K562 (cell line): Measurements from ENCODE around the gene TMC4. TPM values are rescaled to one million over a fixed set of nuclear protein-coding genes. Genes with fewer than 3 reads are reported as not detected.

ENCODE experiments used
- ETS1 ChIP-seq: conservative IDR thresholded peaks from 2 replicates; pipeline ENCODE4 v1.6.1; 2011; ENCODE audit warnings: low read depth, mild to moderate bottlenecking, low read length; ENCODE audit not compliant: control insufficient read depth
- HES1 ChIP-seq: fragments of 450-650 bp; IDR thresholded peaks from 2 replicates; pipeline ENCODE4 v1.6.1; 2016; ENCODE audit warnings: low read depth, mild to moderate bottlenecking, moderate library complexity
- MAFF ChIP-seq: IDR thresholded peaks from 2 replicates; pipeline ENCODE4 v1.6.1; 2012; ENCODE audit warnings: low read length, improper control_type of control experiment
- NFXL1 ChIP-seq: fragments of 450-650 bp; formaldehyde crosslinking; IDR thresholded peaks from 2 replicates; pipeline ENCODE4 v1.4.0; 2021; ENCODE audit warnings: mild to moderate bottlenecking
- SPI1 ChIP-seq: IDR thresholded peaks from 2 replicates; pipeline ENCODE4 v1.6.1; 2011; ENCODE audit warnings: low read depth, low read length, control low read depth, borderline replicate concordance
- ZBTB5 ChIP-seq: fragments of 450-650 bp; IDR thresholded peaks from 2 replicates; pipeline ENCODE4 v1.6.1; 2017; ENCODE audit warnings: antibody characterized with exemption
- polyA plus RNA-seq, 8 experiments: library from polyadenylated mRNA; depleted of rRNA in 4 of 8; stranded (reverse) in 5 of 8; unstranded in 3 of 8; fragments of >200 nt; fragmentation: Nextera tagmentation in 2 of 8; fragmentation: Illumina TruSeq in 1 of 8; extraction: Ambion mirVana in 2 of 8; extraction: Trizol in 1 of 8; gene quantifications; 2 replicates each; pipeline versions ENCODE4 v1.2.1 to v1.2.3, GENCODE V29; 2011 to 2014; ENCODE audit warnings: inconsistent platforms in 1 of 8, missing spikeins in 1 of 8
- total RNA-seq, 7 experiments: library from RNA; depleted of rRNA in 6 of 7; stranded (reverse); fragments of >200 nt in 6 of 7; fragmentation: Illumina TruSeq in 2 of 7; extraction: Trizol in 2 of 7; gene quantifications; 2 replicates each; pipeline versions ENCODE4 v1.2.1 to v1.2.3, GENCODE V29; 2011 to 2021; ENCODE audit warnings: low replicate concordance in 1 of 7

The TMC4 gene
- total and polyA plus RNA-seq, 9 of the 15 experiments (the other 6 are each of a cell fraction or from before 2014, with no cell fraction given): 0.12 to 0.79 (median 0.36) TPM; not detected in 2

GRCh38 chr19:54191011-54191810 lies 18.3 kb upstream of the TMC4 start, which contains the start of gene TSEN34 (continued):
- TF ChIP-seq NFXL1 (CRISPR knock-in tag) (no peak), MAFF (no peak), HES1 (no peak), ZBTB5 (no peak), ETS1 (peak; percentile 48; the same call in 1 of the 2 replicates), SPI1 (no peak)
